Endometrial microvascular endothelial cells (primary cell): ENCODE results near the gene LSM4. TPM values are rescaled to one million over a fixed set of nuclear protein-coding genes. Genes with fewer than 3 reads are reported as not detected.

Source experiments
- in situ Hi-C: cut with HindIII; loops from 2 replicates; pipeline ENCODE4 v1.10.0; 2017; ENCODE audit warnings: low sequenced_read_pairs, low pct_unique_long_range_greater_than_20kb; ENCODE audit errors: inconsistent ontology term
- total RNA-seq: library from RNA; depleted of rRNA; stranded (reverse); fragments of >200 nt; gene quantifications from one replicate; pipeline ENCODE4 v1.2.3, GENCODE V29; 2015; ENCODE audit errors: inconsistent ontology term

Gene LSM4
- total RNA-seq, 1 donor from 2014 or later, result 293 TPM

- in situ Hi-C loops, result no loop called here
Measured at GRCh38 chr19:18298601-18299000, 24.3 kb downstream of the LSM4 start.

GRCh38 chr19:18297308-18297707, 25.6 kb downstream of the LSM4 start:
- in situ Hi-C loops, result no loop called here

GRCh38 chr19:18295034-18295451, 27.8 kb downstream of the LSM4 start:
- in situ Hi-C loops, result no loop called here

- in situ Hi-C loops, result no loop called here
Measured at GRCh38 chr19:18294467-18294864, 28.4 kb downstream of the LSM4 start.

- in situ Hi-C loops, result no loop called here
Measured at GRCh38 chr19:18293642-18294466, 29.0 kb downstream of the LSM4 start.

- in situ Hi-C loops, result no loop called here
Measured at GRCh38 chr19:18292810-18293641, 29.9 kb downstream of the LSM4 start.

GRCh38 chr19:18292462-18292809, 30.4 kb downstream of the LSM4 start:
- in situ Hi-C loops, result no loop called here

- in situ Hi-C loops, result no loop called here
Measured at GRCh38 chr19:18291590-18292461, 31.1 kb downstream of the LSM4 start.

- in situ Hi-C loops, result no loop called here
Measured at GRCh38 chr19:18291019-18291524, 31.8 kb downstream of the LSM4 start.

- in situ Hi-C loops, result no loop called here
Measured at GRCh38 chr19:18290302-18291018, 32.4 kb downstream of the LSM4 start.

GRCh38 chr19:18289471-18290301, 33.2 kb downstream of the LSM4 start:
- in situ Hi-C loops, result no loop called here

- in situ Hi-C loops, result no loop called here
Measured at GRCh38 chr19:18287836-18288772, 34.8 kb downstream of the LSM4 start.

GRCh38 chr19:18286973-18287635, 35.8 kb downstream of the LSM4 start:
- in situ Hi-C loops, result no loop called here

GRCh38 chr19:18284712-18285360, 38.0 kb downstream of the LSM4 start:
- in situ Hi-C loops, result no loop called here

GRCh38 chr19:18283338-18283737, 39.5 kb downstream of the LSM4 start:
- in situ Hi-C loops, result no loop called here

- in situ Hi-C loops, result no loop called here
Measured at GRCh38 chr19:18282788-18283141, 40.1 kb downstream of the LSM4 start.
